HG03442 (cell line): ENCODE measurements around the gene PAN3.
"Not testable (repeated sequence)": the region's sequence is repeated elsewhere in the genome, so short reads cannot be mapped to it uniquely, and the experiment has no call there.

Source experiments
- ATAC-seq: cut with Tn5 transposase; IDR thresholded peaks from one replicate; pipeline ENCODE4 v1.9.1; 2021; ENCODE audit warnings: mild to moderate bottlenecking, moderate library complexity; ENCODE audit not compliant: unreplicated experiment

PAN3 gene

DNA sequence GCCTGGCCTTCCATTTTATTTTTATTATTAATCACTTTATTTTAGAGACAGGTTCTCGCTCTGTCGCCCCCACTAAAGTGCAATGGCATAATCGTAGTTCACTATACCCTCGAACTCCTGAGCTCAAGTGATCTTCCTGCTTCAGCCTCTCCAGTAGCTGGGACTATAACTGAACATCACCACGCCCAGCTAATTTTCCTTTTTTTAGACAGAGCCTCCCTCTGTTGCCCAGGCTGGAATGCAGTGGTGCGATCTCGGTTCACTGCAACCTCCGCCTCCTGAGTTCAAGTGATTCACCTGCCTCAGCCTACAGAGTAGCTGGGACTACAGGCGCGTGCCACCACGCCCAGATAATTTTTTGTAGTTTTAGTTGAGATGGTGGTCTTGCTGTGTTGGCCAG, 6.7 kb upstream of the PAN3 start:
- no peak for ATAC-seq

DNA sequence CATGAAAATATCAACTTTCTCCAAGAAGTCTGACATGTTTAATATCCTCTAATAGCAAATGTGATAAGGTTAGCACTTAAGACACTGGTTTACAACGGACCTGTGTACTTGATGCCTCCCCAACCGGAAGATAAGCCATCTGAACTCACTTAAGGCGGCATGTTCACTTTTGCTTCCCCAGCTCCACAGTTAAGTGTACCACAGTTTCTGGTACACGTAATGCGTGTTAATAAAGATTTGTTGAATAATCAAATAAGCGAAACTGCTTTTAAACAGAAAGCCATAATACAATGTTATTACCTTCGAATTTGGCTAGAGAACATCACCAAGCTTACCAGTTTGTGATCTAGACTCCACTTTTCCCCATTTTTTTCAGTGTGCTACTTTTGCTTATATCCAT, 1.4 kb upstream of the PAN3 start:
- no peak for ATAC-seq

DNA sequence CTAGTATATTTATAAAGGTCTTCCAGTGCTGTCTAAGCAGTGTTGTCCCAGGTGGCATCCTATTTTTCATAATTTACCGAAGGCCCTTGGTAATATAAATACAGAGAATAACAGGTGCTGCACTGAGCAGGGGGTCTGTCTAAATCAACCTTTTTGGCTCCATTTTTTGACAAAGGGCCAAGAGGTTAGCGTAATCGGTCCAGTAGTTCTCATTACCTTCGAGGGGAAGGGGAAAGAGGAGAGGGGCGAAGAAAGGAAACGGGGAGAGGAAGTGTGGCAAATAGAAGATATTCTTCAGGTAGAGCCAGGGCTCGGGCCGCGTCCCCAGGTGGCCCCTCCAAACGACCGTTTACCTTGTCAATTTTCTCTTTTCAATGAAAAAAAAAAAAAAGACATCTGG, 749 bp upstream of the PAN3 start:
- ATAC-seq: peak; percentile 2

DNA sequence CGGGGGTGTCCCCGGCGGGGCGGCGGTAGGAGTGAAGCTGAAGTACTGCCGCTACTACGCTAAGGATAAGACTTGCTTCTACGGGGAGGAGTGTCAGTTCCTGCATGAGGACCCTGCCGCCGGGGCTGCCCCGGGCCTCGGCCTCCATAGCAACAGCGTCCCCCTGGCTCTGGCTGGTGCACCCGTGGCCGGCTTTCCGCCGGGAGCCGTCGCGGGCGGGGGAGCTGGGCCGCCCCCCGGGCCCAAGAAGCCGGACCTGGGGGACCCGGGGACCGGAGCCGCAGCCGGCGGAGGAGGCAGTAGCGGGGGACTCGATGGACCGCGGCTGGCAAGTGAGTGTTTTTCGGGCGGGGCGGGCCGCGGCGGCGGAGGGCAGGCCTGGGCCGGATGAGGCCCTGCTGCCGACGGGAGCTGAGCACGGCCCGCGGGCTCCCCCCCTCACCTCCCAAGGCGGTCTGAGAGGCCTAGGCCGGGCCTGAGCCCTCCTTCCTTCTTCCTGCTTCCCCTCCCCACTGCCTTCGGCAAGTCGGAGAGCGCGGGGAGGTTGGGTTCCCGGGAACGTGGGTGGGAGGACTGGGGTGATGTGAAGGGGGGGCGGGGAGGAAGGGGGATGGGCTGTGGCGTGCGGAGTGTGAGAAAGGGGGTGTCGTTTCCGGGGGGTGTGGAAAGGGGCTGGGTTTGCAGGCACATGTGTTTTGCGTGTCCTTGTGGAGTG, 568 bp downstream of the PAN3 start:
- ATAC-seq: peak; percentile 33

DNA sequence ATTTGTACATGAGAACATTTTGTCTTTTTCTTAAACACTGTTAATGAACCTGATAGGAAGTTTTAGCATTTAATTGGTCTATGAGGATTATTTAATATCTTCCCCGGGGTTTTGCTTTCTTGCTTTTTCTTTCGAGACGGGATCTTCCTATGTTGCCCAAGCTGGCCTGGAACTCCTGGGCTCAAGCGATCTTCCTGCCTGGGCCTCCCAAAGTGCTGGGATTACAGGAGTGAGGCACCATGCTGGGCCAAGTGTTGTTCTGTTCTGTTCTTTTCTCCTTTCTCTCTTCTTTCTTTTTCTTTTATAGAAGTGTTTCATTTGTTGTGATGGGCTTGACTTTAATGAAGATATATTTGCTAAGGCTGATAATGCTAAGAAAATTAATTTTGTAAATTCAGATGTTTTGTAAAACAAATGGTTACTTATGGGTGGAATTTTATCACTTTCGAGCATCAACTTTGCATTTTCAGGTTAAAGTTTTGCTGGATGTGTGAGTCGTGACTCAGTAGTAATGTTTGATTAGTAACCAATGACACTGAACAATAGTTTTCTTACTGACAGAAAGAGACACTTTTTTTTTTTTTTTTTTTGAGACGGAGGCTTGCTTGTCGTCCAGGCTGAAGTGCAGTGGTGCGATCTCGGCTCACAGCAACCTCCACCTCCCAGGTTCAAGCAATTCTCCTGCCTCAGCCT, 2.2 kb downstream of the PAN3 start:
- ATAC-seq: no peak

DNA sequence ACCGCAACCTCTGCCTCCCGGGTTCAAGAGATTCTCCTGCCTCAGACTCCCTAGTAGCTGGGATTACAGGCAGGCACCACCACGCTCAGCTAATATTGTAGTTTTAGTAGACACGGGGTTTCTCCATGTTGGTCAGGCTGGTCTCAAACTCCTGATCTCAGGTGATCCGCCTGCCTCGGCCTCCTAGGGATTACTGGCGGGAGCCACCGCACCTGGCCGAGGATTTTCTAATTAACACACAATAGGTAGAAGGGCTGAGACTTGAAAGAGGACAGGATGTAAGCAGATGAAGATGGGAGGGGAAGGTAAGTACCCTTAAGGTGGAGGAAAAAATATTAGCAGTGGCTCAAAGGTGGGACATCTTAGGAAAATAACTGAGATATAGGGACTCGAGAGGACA, 3.2 kb downstream of the PAN3 start:
- not testable (repeated sequence) for ATAC-seq

DNA sequence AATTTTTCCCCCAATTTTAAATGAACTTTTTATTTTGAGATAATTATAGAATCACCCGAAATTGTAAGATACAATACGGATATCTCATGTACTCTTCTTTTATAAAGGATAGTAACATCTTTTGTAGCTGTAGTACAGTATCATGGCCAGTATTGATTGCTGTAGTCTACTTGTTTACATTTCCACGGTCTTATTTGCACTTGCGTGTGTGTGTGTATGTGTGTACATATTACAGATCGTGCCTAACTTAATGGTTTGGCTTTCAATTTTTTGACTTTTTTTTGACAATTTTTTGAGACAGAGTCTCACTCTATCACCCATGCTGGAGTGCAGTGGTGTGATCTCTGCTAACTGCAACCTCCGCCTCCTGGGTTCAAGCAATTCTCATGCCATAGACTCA, 6.7 kb downstream of the PAN3 start:
- ATAC-seq: no peak

DNA sequence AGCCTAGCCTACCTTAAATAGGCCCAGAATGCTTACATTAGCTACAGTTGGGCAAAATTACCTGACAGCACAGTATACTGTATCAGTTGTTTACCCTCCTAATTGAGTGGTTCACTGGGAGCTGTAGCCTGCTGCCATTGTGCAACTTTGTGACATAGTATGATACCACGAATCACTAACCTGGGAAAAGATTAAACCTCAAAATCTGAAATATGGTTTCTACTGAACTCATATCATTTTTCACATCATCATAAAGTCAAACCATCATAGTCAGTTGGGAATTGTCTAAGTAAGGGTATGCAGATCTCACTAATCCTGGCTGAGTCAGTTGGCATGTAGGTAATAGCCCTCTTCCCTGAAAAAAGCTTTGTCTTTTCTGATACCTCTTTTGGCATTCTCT, 9.2 kb downstream of the PAN3 start:
- no peak for ATAC-seq

DNA sequence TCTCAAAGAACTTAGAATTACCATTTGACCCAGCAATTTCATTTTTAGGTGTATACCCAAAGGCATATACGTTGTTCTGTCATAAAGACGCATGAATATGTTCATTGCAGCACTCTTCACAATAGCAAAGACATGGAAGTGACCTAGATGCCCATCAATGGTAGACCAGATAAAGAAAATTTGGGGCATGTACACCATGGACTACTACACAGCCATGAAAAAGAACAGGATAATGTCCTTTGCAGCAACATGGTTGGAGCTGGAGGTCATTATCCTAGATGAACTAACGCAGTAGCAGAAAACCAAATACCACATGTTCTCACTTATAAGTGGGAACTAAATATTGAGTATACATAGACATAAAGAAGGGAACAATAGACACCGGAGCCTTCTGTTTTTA, 20.7 kb downstream of the PAN3 start:
- ATAC-seq: no peak

DNA sequence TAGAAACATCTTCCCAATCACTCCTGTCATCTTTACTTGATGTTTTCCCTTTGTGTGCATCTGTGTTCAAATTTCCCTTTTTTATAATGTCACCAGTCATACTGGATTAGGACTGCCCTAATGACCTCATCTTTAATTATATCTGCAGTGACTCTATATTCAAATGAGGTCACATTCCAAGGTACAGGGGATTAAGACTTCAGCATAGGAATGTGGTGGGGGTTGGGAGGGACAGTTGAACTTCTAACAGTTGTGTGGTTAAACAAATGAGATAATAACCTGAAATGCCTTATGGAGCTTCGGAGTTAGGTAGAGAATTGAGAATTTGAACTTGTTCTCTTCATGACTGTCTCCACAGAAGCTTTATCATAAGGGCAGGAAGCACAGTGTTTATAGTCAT, 23.0 kb downstream of the PAN3 start:
- ATAC-seq: no peak

DNA sequence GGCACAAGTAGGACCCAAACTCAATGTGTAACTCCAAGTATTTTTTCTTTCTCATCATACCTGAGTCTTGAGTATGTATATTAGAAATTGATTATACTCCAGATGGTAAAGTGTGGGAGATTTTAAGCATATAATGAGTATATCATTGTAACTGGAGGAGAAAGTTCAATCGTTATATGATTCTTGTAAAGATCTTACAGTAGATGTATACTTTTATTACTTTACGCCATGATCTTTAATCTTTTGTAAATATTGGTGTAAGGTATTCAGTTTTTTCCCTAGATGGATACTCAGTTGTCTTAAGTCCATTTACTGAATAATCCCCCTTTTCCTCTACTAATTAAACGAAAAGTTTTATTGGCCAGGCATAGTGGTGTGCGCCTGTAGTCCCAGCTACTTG, 25.2 kb downstream of the PAN3 start:
- ATAC-seq: no peak

DNA sequence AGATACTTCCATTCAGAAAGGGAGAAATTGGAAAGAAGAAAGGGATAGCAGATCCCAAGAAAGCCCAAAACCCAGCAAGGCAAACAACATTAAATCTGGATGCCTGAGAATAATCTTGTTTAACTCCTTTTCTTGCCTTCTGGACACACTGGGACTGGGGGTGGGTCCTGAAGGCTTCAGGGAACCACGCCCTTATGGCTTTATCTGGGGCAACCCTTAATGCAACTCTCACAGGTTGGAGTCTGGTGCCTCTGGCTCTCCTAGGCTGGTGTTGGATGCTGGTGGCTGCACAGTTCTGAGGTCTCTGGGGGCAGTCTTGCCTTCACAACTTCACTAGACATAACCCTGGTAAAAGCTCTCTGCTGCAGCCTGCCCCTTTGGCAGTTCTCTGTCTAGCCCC, 27.9 kb downstream of the PAN3 start:
- no peak for ATAC-seq

DNA sequence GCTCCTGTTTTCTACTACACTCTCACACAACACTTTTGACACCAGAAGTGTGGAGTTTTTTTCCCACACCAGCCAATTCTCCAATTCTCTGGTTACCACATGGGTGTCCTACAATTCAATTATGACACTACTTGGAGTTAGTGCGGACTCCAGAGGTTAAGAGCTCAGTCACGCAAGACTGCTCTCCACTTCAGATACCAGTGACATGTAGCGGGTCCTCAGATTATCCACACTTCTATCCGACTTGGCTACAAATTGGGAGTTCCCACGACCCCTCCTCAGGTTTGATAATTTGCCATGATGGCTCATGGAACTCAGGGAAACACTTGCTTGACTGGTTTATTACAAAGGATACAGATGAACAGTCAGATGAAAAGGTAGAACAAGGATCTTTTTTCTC, 32.9 kb downstream of the PAN3 start:
- no peak for ATAC-seq

DNA sequence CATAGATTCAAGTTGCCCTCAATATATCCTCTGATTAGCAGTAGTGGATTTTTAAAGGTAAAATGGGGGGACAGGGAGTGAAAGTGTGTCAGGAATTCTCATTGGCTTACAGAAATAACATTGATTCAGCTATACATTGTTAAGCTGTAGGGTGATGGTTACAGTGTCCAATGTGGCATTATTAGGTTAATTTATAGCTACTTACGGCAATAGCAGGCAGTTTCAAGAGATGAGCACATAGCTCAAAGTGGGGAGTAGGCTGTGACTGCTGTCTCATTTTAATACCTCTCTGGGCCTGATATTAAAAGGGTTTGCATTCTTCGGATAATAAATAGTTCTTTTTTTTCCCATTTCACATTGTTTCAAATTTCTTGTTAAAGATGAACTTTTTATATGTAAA, 34.6 kb downstream of the PAN3 start:
- no peak for ATAC-seq

DNA sequence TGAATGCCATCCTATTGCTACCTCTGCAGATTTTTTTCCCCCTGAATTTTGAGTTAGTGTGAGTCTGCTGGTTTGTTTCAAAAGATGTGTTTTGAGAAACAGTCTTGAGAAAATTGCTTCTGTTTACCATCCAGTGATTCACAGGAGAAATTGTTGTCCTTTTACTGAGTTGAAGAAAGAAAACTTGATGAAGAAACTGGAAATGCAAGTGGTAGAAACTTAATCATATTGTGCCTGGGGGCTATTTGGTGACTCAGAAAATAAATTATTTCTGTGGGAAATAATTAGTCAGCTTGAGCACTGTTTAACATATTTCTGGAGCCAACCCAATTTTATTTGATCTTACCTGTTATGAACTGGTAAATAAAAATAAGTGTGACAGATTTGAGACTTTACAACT, 35.4 kb downstream of the PAN3 start:
- ATAC-seq: no peak

DNA sequence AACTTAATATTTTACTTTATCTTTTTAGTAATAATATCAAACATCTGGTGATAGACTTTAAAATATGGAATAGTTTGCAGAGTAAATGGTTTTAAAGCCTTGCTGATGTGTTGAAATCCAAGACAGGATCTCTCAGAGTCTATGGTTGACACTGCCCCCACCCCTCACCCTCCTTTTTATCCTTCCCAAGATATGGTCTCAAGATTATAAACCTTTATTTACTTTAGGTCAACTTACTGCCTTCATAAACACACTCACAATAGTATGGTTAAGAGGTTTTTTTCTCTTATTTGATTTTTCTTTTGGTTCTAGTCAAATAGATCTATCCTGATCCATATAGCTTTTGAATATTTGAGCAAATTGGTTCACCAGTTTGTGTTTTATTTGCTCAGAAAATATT, 39.0 kb downstream of the PAN3 start:
- no peak for ATAC-seq

DNA sequence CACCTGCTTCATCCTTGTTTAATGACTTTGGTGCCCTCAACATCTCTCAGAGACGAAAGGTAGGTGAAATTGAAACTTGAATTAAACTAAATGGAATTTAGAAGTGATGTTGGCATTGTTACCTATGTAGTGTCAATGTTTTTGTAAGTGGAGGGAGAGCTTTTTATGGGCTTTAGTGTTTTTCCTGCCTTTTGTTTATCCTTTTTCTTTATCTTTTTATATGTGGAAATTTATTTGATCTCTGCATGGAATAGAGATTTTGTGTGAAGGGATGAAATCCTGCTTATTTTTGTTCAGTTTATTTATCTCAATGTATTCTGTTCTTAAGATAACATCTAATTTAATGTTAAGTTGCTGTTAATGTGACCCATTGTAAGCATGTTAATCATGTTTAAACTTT, 39.5 kb downstream of the PAN3 start:
- no peak for ATAC-seq

DNA sequence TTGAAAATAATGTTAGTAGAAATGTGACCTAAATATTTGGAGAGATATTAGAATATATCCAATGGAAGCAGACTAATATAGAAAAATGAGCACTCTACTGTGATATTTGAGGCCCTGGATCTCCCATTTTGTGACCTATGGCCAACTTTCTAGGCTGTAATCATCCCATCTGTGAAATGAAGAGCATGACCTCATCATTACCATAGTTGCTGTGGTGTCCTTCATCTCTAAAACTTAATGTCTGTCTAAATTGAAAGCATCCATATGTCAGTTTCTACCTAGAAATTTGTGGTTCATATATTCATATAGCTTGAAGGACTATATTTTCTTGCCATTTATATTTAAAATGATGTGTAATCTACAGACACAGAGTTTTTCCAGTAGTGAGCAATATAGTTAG, 41.6 kb downstream of the PAN3 start:
- no peak for ATAC-seq

DNA sequence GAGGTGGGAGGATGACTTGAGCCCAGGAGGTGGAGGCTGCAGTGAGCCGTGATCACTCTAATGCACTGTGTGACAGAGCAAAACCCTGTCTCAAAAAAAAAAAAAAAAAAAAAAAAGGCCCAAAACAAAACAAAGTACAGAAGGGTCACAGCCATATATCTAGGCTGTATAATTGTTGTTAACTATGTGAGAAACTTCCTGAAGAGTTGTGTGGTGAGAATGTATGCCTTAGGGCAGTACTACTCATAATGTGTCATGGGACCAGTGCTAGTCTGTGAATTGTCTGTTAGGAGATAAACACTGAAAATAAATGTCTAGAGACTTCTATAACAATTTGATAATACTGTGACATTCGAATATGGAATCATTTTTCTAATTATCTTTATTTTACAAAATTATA, 43.1 kb downstream of the PAN3 start:
- no peak for ATAC-seq

DNA sequence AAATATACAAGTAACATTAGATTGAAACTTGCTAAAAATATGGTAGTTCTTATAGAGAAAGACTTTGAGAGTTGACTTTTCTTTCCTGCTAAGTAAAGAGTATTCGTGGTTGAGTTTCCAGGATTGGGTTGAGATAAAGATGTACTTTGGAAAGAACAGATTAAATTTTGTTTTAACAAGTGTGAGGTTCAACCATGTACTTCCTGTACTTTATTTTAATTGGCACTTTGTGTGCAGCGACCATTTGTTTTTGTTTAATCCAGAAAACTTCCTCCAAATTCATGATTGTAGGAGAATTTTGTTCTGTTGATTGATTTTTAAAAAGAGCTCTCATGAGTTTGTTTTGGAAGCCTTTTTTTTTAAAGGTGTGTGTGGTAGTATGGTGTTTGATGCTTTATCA, 46.9 kb downstream of the PAN3 start:
- no peak for ATAC-seq

DNA sequence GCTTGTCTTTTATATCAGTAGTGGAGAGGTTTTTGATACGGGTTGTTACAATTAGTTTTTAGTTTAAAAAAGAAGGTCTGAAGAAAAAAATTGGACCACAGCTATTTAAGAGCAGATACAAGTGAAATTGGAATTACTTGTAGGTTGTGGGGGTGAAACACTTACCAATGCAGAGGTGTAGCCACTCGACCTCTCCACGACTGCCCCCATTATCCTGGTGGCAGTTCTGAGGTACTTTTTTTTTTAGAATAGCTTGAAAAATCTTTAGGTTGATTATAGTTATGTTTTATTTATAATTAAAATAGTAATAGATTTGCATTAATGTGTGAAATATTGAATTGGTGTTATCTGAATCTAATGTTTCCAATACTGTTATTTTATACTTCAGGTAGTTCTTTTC, 60.7 kb downstream of the PAN3 start:
- no peak for ATAC-seq

DNA sequence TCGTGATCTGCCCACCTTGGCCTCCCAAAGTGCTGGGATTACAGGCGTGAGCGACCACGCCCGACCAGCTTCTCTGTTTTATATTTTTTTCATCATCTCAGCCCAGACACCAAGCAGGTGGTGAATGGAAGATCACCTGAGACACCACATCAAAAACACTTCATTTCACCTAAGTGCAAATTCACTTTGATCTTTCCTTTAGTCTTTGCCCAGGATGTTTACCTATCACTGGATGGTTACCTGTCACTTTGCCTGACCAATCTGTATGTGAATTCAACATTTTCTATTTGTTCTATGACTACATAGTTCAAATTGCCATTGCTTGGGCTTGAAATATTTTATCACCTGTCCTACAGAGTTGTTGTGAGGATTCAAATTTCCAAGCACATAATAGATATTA, 65.7 kb downstream of the PAN3 start:
- no peak for ATAC-seq
